B cell (primary cell): ENCODE data around the gene ELOA2. TPM values are rescaled to one million over a fixed set of nuclear protein-coding genes. Genes with fewer than 3 reads are reported as not detected.
"Not testable (repeated sequence)": the region's sequence is repeated elsewhere in the genome, so short reads cannot be mapped to it uniquely, and the experiment has no call there.

Experiments used
- ATAC-seq: fragments of 200-7000 bp; cut with Tn5 transposase; one replicate; pipeline ENCODE4 v1.10.0; 2021; ENCODE audit warnings: low read depth, mild to moderate bottlenecking, moderate number of reproducible peaks, moderate library complexity
- CTCF ChIA-PET: fragments of 350-600 bp; sonication (Branson Sonifier 250); formaldehyde crosslinking; loops from one replicate; lab custom pipeline; 2021; ENCODE audit warnings: antibody characterized with exemption, inconsistent platforms; lab: Charles Lee
- POLR2A ChIA-PET: fragments of 350-600 bp; sonication (Branson Sonifier 250); formaldehyde crosslinking; loops from one replicate; lab custom pipeline; 2021; ENCODE audit warnings: antibody characterized with exemption; lab: Charles Lee
- DNase-seq: peaks from one replicate; pipeline ENCODE4 v3.0.0; 2013
- H2AFZ ChIP-seq: 2 replicates; pipeline ENCODE4 v1.6.1; 2012; ENCODE audit warnings: mild to moderate bottlenecking, low read depth, low read length; ENCODE audit not compliant: insufficient read depth, poor library complexity, severe bottlenecking
- H3K27ac ChIP-seq, 2 donors: 1 replicate in 1 of 2; 2 replicates in 1 of 2; pipeline ENCODE4 v1.5.1; 2012 to 2013; ENCODE audit warnings: low read length in 2 of 2, mild to moderate bottlenecking in 2 of 2, moderate library complexity in 1 of 2
- H3K27me3 ChIP-seq, 4 experiments: fragments of 200-600 bp in 1 of 4; sonication (generic) in 1 of 4; replicated peaks in 1 of 4; 1 replicate in 2 of 4; 2 replicates in 2 of 4; pipeline versions ENCODE4 v1.6.1 to v1.7.0; 2013 to 2016; ENCODE audit warnings: low read length in 3 of 4, mild to moderate bottlenecking in 2 of 4, mixed read lengths in 1 of 4, moderate library complexity in 1 of 4; ENCODE audit not compliant: insufficient read depth in 4 of 4, control insufficient read depth in 3 of 4; ENCODE audit errors: control extremely low read depth in 1 of 4
- H3K36me3 ChIP-seq, 2 experiments: replicated peaks in 1 of 2; 1 replicate in 1 of 2; 2 replicates in 1 of 2; pipeline versions ENCODE4 v1.6.1 to v1.7.1; 2013; ENCODE audit warnings: low read length in 1 of 2; ENCODE audit not compliant: insufficient read depth in 2 of 2, control insufficient read depth in 1 of 2; ENCODE audit errors: control extremely low read depth in 1 of 2, extremely low read depth in 1 of 2
- H3K4me1 ChIP-seq, 2 donors: fragments of 200-600 bp in 1 of 2; sonication (generic) in 1 of 2; 1 replicate in 1 of 2; 2 replicates in 1 of 2; pipeline versions ENCODE4 v1.5.1 to v1.6.1; 2013 to 2017; ENCODE audit warnings: low read length in 2 of 2; ENCODE audit not compliant: control insufficient read depth in 2 of 2, insufficient read depth in 2 of 2
- H3K4me2 ChIP-seq: replicated peaks from 2 replicates; pipeline ENCODE3; 2012; ENCODE audit warnings: mild to moderate bottlenecking, low read depth, low read length; ENCODE audit not compliant: poor library complexity, severe bottlenecking
- H3K4me3 ChIP-seq, 5 experiments: fragments of 200-600 bp in 1 of 5; sonication (generic) in 1 of 5; 1 replicate in 3 of 5; 2 replicates in 2 of 5; pipeline versions ENCODE4 v1.5.1 to v1.7.0; 2011 to 2016; ENCODE audit warnings: low read length in 4 of 5, mild to moderate bottlenecking in 4 of 5, low read depth in 2 of 5, control low read depth in 1 of 5, moderate library complexity in 1 of 5; ENCODE audit not compliant: insufficient read depth in 1 of 5; ENCODE audit errors: control extremely low read depth in 1 of 5, extremely low read depth in 1 of 5
- H3K79me2 ChIP-seq: fragments of 200-600 bp; sonication (generic); one replicate; pipeline ENCODE4 v1.6.0; 2016; ENCODE audit warnings: low read length; ENCODE audit not compliant: control insufficient read depth, insufficient read depth
- H3K9ac ChIP-seq: fragments of 200-600 bp; sonication (generic); 2 replicates; pipeline ENCODE4 v1.6.1; 2017; ENCODE audit warnings: mild to moderate bottlenecking, low read length, moderate library complexity
- H3K9me3 ChIP-seq, 3 donors: one replicate each; pipeline versions ENCODE4 v1.6.1 to v1.7.1; 2013; ENCODE audit warnings: low read length in 2 of 3; ENCODE audit not compliant: control insufficient read depth in 2 of 3, insufficient read depth in 1 of 3; ENCODE audit errors: control extremely low read depth in 1 of 3
- H4K20me1 ChIP-seq: 2 replicates; pipeline ENCODE4 v1.6.0; 2012; ENCODE audit warnings: mild to moderate bottlenecking, low read length; ENCODE audit not compliant: insufficient read depth, control insufficient read depth, poor library complexity, severe bottlenecking
- H3K27ac Mint-ChIP-seq: one replicate; pipeline ENCODE4 v1.8.0; 2021; ENCODE audit warnings: mixed read lengths
- H3K27me3 Mint-ChIP-seq: one replicate; pipeline ENCODE4 v1.8.0; 2021; ENCODE audit warnings: mixed read lengths
- H3K4me1 Mint-ChIP-seq: one replicate; pipeline ENCODE4 v1.8.0; 2021; ENCODE audit warnings: mixed read lengths
- H3K4me3 Mint-ChIP-seq: one replicate; pipeline ENCODE4 v1.8.0; 2021; ENCODE audit warnings: mixed read lengths
- H3K9me3 Mint-ChIP-seq: one replicate; pipeline ENCODE4 v1.8.0; 2022; ENCODE audit warnings: mixed read lengths; ENCODE audit not compliant: insufficient read depth
- WGBS: methylation state at CpG from one replicate; pipeline ENCODE4 v1.1.5; 2013; ENCODE audit warnings: missing lambda C conversion rate; ENCODE audit not compliant: insufficient coverage; 5-methylcytosine and 5-hydroxymethylcytosine counted together
- intact Hi-C: fragments of 100-400 bp; cut with micrococcal nuclease; formaldehyde crosslinking; loops from one replicate; pipeline ENCODE4 v1.10.0; 2022
- polyA plus RNA-seq: library from polyadenylated mRNA; depleted of rRNA; stranded (reverse); fragments of >200 nt; gene quantifications from 2 replicates; pipeline ENCODE4 v1.2.3, GENCODE V29; 2012
- total RNA-seq, 2 donors: library from RNA; stranded (reverse); fragments of 120-200 nt in 1 of 2; gene quantifications; 1 replicate in 1 of 2; 2 replicates in 1 of 2; pipeline versions ENCODE4 v1.2.3 to v1.2.4, GENCODE V29; 2013 to 2022

Gene ELOA2
- total and polyA plus RNA-seq, 2 donors (not counting 1 experiment from before 2014, with no cell fraction given) = not detected

GRCh38 chr18:47028738-47029137 is 6.7 kb downstream of the ELOA2 start:
- H3K27me3 Mint-ChIP-seq, H3K4me3 Mint-ChIP-seq, H4K20me1 ChIP-seq, H3K27ac ChIP-seq, H3K4me1 ChIP-seq, CTCF ChIA-PET, H3K27ac Mint-ChIP-seq, H3K36me3 ChIP-seq, H2AFZ ChIP-seq, intact Hi-C loops, H3K27me3 ChIP-seq, POLR2A ChIA-PET, DNase-seq, H3K4me1 Mint-ChIP-seq, H3K4me3 ChIP-seq, H3K4me2 ChIP-seq, ATAC-seq, H3K79me2 ChIP-seq, H3K9ac ChIP-seq, H3K9me3 Mint-ChIP-seq: not testable (repeated sequence)
- WGBS = no CpG with 5 or more reads among the region's 29 CpGs
- peaks cover 0 to 18% (median 0%) of the 10 kb centered on the region in 3 donors for H3K9me3 ChIP-seq

GRCh38 chr18:47025557-47026174 is 9.8 kb downstream of the ELOA2 start:
- H3K27me3 ChIP-seq, H3K9ac ChIP-seq, H3K4me2 ChIP-seq, H3K79me2 ChIP-seq, H3K27ac ChIP-seq, H3K4me1 Mint-ChIP-seq, CTCF ChIA-PET, POLR2A ChIA-PET, DNase-seq, intact Hi-C loops, H3K27ac Mint-ChIP-seq, H3K9me3 Mint-ChIP-seq, H2AFZ ChIP-seq, H3K4me3 ChIP-seq, H3K27me3 Mint-ChIP-seq, H3K4me1 ChIP-seq, H3K4me3 Mint-ChIP-seq, H4K20me1 ChIP-seq, H3K36me3 ChIP-seq, ATAC-seq: not testable (repeated sequence)
- 98% methylated on average over 3 of the region's 17 CpGs for WGBS
- H3K9me3 ChIP-seq = peaks cover 0 to 10% (median 0%) of the 10 kb centered on the region in 3 donors

GRCh38 chr18:47023769-47024465 is 11.5 kb downstream of the ELOA2 start:
- H3K4me3 Mint-ChIP-seq, H4K20me1 ChIP-seq, intact Hi-C loops, H3K9me3 Mint-ChIP-seq, H3K36me3 ChIP-seq, H3K4me1 Mint-ChIP-seq, POLR2A ChIA-PET, H3K27me3 Mint-ChIP-seq, H3K27ac Mint-ChIP-seq, H3K27ac ChIP-seq, H3K27me3 ChIP-seq, H3K9ac ChIP-seq, H3K4me1 ChIP-seq, H3K79me2 ChIP-seq, H3K4me3 ChIP-seq, H3K4me2 ChIP-seq, H2AFZ ChIP-seq, DNase-seq, CTCF ChIA-PET: not testable (repeated sequence)
- WGBS = no CpG with 5 or more reads among the region's 55 CpGs
- ATAC-seq = peak; percentile 17
- H3K9me3 ChIP-seq = peaks cover 0 to 10% (median 0%) of the 10 kb centered on the region in 3 donors

- H3K4me2 ChIP-seq, H3K4me1 Mint-ChIP-seq, H3K27ac Mint-ChIP-seq, POLR2A ChIA-PET, H3K27me3 ChIP-seq, DNase-seq, H3K9ac ChIP-seq, H4K20me1 ChIP-seq, H3K27me3 Mint-ChIP-seq, CTCF ChIA-PET, intact Hi-C loops, H3K9me3 ChIP-seq, H3K27ac ChIP-seq, H2AFZ ChIP-seq, H3K36me3 ChIP-seq, H3K4me3 Mint-ChIP-seq, H3K79me2 ChIP-seq, ATAC-seq, H3K4me3 ChIP-seq, H3K9me3 Mint-ChIP-seq, H3K4me1 ChIP-seq: not testable (repeated sequence)
- WGBS = 100% methylated on average over 7 of the region's 29 CpGs
These were observed 12.6 kb downstream of the ELOA2 start for GRCh38 chr18:47022821-47023220.
